ENCODE measurements around the gene RGL3.
A peak's percentile ranks its signal among the peaks of the same experiment; 100 is the strongest.

DNA sequence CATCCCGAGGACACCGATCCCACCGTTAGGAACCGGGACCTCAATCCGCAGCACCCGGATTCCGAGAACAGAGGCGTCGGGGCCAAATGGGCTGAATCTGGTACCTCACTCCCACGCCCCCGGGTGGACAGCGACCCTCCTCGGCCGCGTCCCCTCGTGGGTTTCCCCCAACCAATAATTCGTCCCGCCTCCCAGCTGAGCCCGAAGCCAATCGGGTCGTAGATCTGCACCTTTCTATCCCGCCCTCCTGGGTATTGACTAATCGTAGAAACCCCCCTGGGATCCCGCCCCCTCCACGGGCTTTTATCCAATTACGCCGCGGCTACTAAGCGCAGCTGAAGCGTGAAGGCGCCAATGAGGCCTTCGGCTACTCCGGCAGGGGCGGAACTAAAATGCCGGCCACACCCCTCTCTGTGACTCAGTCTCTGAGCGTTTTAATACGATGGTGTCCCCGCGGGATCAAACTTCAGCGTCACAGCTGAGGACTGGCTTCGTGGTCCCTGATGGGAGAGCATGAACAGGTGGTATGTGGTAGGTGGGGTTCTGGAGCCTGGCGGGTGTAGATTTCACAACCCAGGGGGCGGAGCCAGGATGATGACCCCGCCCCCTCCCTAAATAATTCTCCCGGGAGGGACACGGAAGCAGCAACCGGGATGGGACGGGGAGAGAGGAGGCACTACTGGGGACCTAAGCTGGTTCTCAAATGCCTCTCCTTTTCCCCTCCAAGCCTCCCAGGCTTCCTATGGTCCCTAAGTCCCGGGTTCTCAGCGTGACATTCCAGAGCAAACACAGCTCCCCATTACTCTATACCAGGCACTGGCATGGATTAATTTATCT is 72.8 kb downstream of the RGL3 start, which contains the start of the genes CCDC159 and TMEM205:
- peak; percentile 83 for TF ChIP-seq POLR2A (IDR thresholded peaks at IDR 0.05)
- TF ChIP-seq, protein P1, sequence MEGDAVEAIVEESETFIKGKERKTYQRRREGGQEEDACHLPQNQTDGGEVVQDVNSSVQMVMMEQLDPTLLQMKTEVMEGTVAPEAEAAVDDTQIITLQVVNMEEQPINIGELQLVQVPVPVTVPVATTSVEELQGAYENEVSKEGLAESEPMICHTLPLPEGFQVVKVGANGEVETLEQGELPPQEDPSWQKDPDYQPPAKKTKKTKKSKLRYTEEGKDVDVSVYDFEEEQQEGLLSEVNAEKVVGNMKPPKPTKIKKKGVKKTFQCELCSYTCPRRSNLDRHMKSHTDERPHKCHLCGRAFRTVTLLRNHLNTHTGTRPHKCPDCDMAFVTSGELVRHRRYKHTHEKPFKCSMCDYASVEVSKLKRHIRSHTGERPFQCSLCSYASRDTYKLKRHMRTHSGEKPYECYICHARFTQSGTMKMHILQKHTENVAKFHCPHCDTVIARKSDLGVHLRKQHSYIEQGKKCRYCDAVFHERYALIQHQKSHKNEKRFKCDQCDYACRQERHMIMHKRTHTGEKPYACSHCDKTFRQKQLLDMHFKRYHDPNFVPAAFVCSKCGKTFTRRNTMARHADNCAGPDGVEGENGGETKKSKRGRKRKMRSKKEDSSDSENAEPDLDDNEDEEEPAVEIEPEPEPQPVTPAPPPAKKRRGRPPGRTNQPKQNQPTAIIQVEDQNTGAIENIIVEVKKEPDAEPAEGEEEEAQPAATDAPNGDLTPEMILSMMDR (IDR thresholded peaks at IDR 0.05), result no peak

Data from right lobe of liver (tissue), 4 donors.